GM19372 (cell line): ENCODE measurements around the gene ASB6.
"Not testable (repeated sequence)": the region's sequence is repeated elsewhere in the genome, so short reads cannot be mapped to it uniquely, and the experiment has no call there.

Experiments
- ATAC-seq: cut with Tn5 transposase; IDR thresholded peaks from one replicate; pipeline ENCODE4 v1.9.1; 2021; ENCODE audit warnings: mild to moderate bottlenecking, low read depth, moderate library complexity; ENCODE audit not compliant: unreplicated experiment

ASB6 gene

GRCh38 chr9:129669141-129669718 lies 27.3 kb upstream of the ASB6 start:
- no peak for ATAC-seq

GRCh38 chr9:129667850-129668249 lies 25.9 kb upstream of the ASB6 start:
- ATAC-seq: no peak

- ATAC-seq: no peak
Observed at GRCh38 chr9:129667378-129667777, 25.4 kb upstream of the ASB6 start.

GRCh38 chr9:129666575-129666974 lies 24.6 kb upstream of the ASB6 start:
- no peak for ATAC-seq

- no peak for ATAC-seq
Observed at GRCh38 chr9:129665814-129666520, 24.0 kb upstream of the ASB6 start.

GRCh38 chr9:129665389-129665775 lies 23.4 kb upstream of the ASB6 start, which contains the start of gene PRRX2:
Gene PRRX2, plus strand, starts transcription at chr9:129665647. Its CDS starts 221 bp downstream, at chr9:129665868.
- ATAC-seq: no peak

GRCh38 chr9:129664746-129665388 lies 22.9 kb upstream of the ASB6 start:
- ATAC-seq: no peak

GRCh38 chr9:129662239-129662638 lies 20.3 kb upstream of the ASB6 start:
- ATAC-seq: not testable (repeated sequence)

- ATAC-seq: no peak
Observed at GRCh38 chr9:129661029-129661428, 19.1 kb upstream of the ASB6 start.

- no peak for ATAC-seq
Observed at GRCh38 chr9:129656795-129657390, 14.9 kb upstream of the ASB6 start.

- no peak for ATAC-seq
Observed at GRCh38 chr9:129655696-129656095, 13.7 kb upstream of the ASB6 start.

- no peak for ATAC-seq
Observed at GRCh38 chr9:129655154-129655553, 13.2 kb upstream of the ASB6 start.

- ATAC-seq: no peak
Observed at GRCh38 chr9:129654554-129655040, 12.6 kb upstream of the ASB6 start.

GRCh38 chr9:129653823-129654553 lies 12.0 kb upstream of the ASB6 start:
- no peak for ATAC-seq

- no peak for ATAC-seq
Observed at GRCh38 chr9:129650680-129651235, 8.8 kb upstream of the ASB6 start.

GRCh38 chr9:129649726-129650679 lies 8.1 kb upstream of the ASB6 start:
- no peak for ATAC-seq

GRCh38 chr9:129648764-129649115 lies 6.8 kb upstream of the ASB6 start:
- no peak for ATAC-seq

GRCh38 chr9:129648092-129648763 lies 6.3 kb upstream of the ASB6 start:
- no peak for ATAC-seq

- ATAC-seq: no peak
Observed at GRCh38 chr9:129647635-129648034, 5.7 kb upstream of the ASB6 start.
